Activated naive CD4-positive, alpha-beta T cell (primary cell): Measurements from ENCODE around the gene PPP1R7.
"Not testable (repeated sequence)": the region's sequence is repeated elsewhere in the genome, so short reads cannot be mapped to it uniquely, and the experiment has no call there.

ENCODE experiments used
- DNase-seq, 4 experiments: peaks; one replicate each; lab custom pipeline; 2025; lab: John Stamatoyannopoulos, UW

The PPP1R7 gene, protein sequence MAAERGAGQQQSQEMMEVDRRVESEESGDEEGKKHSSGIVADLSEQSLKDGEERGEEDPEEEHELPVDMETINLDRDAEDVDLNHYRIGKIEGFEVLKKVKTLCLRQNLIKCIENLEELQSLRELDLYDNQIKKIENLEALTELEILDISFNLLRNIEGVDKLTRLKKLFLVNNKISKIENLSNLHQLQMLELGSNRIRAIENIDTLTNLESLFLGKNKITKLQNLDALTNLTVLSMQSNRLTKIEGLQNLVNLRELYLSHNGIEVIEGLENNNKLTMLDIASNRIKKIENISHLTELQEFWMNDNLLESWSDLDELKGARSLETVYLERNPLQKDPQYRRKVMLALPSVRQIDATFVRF

DNA sequence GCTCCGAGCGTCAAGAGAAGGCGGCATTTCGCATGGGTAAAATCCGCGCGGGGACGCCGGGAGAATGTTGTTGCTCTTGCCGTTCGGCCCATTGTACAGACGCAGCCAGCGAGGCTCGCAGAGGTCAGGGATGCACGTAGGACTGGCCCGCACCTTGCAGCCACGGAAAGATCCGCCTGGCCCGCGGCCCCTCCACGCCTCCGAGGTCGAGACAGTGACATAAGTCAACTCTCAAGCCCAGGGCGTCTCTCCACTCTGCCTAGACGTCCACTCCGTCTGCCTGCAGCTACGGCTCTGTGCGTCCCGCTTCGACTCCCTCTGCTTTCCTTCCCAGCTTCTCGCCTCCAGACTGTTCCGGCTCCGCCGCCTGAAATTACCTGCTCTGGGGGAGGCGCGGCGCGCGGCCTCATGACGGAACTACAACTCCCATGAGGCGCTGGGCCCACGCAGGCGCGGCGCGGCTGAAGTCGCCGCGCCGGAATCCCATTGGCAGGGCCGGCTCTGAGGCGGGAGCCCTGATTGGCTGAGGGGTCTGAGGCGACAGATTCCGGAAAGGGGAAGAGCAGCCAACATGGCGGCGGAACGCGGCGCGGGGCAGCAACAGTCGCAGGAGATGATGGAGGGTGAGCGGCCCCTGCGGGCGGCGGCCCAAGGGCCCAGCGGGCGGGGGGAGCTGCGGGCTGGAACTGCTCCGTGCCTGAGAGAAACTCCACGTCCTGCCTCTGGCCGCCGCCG lies at the start of gene PPP1R7:
Gene PPP1R7, plus strand, starts transcription at position 543 of the 735 bp plus-strand sequence. Its CDS starts 29 bp downstream, at position 572.
- peak; percentile 83 to 92 (median 86) for DNase-seq

DNA sequence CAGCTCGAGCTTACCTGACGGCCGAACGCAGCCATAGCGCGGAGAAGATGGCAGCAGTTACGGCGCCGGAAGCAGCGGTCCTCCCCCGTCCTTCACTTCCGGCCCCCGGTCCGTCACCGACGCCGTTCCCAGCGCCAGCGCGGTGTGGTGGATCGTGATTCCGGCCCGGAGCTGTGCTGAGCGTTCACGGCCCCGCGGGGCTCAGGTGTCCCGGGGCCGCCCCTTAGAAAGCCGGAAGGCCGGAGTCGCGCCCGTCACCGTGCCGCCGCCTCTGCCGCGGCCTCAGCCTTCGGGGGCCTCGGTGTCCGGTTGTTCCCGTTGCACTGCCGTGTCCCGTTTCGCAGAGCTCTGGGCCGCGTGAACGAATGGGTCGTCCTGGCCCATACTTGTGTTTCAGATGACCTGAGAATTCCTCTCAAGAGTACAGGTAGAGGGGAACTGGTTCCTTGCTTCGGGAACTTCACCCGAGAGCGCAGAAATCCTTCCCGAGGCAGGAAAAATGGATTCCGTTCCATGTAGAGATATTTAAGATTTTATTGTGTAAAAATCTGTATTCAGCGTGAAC lies 47.9 kb upstream of the PPP1R7 start, which contains the start of gene MTERF4:
Gene MTERF4, minus strand, starts transcription at position 49 of the 565 bp plus-strand sequence. Its CDS starts 14 bp downstream, at position 35.
- DNase-seq: peak; percentile 72 to 88 (median 82)

DNA sequence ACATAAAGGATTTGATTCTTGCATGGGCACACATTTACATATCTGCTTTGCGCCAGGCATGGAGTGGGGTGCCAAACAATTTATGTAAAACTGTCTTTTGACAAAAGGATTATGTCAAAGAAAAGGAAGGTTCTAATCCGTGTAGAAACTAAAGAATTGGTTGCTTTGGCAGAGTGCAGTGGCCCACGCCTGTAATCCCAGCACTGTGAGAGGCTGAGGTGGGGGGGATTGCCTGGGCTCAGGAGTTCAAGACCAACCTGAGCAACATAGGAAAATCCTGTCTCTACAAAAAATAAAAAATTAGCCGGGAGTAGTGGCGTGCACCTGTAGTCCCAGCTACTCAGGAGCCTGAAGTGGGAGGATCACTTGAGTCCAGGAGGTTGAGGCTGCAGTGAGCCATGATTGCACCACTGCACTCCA lies 47.1 kb upstream of the PPP1R7 start:
- DNase-seq: no peak

DNA sequence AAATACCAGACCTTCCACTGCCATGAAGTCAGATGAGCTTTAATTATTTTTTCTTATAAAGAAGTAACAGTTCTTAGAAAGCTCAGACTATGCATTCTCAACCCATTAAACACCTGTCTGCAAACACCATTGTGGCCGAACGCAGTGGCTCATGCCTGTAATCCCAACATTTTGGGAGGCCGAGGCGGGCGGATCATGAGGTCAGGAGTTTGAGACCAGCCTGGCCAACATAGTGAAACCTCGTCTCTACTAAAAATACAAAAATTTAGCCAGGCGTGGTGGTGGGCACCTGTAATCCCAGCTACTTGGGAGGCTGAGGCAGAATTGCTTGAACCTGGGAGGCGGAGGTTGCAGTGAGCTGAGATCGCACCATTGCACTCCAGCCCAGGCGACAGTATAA lies 45.7 kb upstream of the PPP1R7 start:
- DNase-seq: not testable (repeated sequence)

DNA sequence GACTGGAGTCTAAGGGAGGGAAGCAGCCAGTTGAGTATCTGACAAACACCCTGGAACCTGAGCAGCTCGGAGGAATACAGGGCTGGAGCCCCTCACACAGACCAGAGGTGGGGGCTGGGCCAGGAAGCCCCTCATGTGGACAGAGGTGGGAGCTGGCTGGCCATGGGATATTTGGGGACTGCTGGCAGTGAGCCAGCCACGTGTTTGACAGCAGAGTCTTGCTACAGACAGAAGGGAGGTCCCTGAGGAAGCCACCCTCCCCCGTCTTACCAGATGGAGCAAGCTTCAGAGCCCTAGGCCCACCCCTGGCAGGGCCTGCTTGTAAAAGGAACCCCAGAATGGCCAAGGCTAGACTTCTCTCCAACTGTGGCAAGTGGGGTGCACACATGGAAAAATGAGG lies 44.6 kb upstream of the PPP1R7 start:
- DNase-seq: no peak

DNA sequence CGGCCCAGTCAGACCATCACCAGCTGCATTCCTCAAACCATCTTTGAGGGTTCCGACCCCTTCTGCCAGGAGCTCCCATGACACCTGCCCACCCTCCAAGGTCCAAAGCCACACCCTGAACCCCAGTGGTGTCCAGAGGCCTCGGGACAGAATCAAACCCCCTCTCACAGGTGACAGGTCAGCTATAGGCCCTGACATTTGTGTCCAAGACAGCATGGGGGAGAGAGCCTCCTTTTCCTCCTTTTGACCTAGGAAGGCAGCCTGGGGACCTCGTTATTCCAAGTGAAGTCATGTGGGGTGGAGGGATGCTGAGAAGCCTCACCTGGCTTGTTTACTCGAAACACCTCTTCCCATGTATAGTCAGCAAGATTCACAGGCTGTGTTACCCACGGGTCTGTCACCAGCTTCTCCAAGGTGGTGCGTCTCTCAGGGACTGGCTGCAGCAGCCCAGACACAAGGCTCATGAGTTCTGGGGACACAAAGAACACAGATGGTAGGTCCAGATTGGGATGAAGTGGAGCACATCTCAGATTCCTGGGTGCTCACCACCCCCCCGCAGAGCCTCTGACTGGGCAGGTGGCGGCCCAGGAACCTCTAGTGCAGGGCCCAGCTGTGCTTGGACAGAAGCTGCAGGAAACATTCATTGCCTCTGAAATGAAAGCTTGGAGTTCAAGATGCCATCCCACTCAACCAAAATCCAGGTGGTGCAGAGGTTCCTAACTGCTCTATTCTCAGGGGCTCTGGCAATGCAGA lies 43.1 kb upstream of the PPP1R7 start:
- no peak for DNase-seq

DNA sequence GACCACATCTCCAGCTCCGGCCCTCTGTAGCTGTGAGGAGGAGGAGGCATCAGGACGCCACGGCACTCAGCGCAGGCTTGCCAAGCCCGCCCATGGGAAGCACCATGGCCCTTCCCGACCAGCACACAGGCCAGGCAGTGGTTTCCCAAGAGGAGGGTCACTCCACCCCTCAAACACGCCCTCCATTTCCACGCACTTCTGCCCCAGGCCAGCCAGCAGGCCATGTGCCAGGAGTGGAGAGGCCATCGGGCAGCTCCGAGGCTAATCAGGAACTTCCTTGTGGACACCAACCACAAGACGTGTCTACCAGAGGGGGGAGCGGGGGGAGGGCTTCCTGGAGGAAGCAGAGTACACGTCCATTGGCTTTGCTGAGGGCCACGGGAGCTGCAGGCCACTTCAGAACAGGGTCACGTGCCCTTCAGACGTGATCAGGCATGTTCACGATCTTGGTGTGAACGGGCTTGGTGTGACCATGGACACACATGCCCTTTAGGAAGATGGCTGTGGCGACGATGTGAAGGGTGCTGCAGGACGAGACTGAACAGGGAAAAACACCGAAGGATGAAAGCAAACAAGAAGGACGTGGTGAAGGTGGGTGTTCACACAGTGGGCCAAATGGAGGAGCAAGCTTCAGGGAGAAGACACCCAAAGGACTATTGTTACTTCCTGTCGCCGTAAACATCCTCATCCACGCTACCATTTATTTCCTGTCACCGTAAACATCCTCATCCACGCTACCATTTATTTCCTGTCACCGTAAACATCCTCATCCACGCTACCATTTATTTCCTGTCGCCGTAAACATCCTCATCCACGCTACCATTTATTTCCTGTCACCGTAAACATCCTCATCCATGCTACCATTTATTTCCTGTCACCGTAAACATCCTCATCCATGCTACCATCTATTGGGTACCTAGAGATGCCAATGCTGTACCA lies 41.7 kb upstream of the PPP1R7 start:
- DNase-seq: no peak

DNA sequence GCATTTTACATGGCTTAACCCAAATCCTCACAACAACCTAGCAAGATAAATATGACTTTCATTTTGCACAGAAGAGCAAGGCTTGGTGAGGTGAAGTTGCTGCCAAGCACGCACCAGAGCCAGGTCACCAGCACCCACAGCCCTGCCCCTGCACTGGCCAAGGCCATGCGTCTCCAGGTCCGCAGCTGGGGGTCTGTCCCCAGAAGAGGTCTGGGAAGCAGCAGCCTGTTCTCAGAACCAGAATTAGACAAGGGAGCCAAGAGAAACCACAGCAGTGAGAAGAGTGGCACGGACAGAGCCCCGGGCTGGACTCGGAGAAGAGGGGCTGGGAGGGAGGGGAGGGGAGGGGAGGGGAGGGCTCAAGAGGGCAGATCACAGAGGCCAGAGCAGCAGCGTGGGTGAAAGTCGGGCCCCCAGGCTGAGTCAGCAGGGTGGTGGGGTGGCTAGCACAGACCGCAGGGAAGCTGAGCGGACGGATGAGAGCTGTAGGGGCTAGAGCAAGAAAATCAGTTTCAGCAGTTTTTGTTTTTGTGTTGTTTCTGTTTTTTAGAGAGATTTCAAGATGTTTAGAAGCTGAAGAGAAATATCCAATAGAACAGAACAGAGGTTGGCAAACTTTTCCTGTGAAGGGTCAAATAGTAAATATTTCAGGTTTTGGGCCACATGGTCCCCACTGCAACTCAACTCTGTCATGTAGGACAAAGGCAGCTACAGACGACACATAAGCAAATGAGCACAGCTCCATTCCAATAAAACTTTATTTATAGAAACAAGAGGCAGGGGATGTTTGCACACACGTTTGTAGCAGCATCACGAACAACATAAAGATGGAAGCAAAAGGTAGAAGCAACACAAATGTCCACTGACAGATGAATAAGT lies 40.8 kb upstream of the PPP1R7 start:
- DNase-seq: no peak

DNA sequence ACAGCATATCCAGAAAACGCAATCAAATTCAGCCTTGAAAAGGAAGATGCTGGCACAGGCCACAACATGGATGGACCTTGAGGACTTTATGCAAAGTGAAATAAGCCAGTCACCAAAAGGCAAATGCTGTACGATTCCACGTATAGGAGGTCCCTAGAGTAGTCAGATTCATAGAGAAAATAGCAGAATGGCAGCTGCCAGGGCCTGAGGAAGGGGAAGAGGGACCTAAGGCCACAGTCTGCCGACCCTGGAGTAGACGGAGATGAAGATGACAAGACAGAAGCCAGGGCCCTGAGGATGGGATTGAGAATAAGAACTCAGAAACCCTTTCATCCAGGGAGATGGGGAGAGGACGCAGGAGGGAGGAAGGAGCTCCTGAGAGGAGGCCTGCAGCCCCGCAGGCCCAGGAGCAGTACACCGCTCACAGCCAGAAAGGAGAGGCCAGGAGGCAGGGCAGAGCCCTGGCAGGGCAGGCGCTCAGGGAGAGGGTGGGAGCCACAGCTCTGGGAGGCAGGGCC lies 40.1 kb upstream of the PPP1R7 start:
- no peak for DNase-seq

DNA sequence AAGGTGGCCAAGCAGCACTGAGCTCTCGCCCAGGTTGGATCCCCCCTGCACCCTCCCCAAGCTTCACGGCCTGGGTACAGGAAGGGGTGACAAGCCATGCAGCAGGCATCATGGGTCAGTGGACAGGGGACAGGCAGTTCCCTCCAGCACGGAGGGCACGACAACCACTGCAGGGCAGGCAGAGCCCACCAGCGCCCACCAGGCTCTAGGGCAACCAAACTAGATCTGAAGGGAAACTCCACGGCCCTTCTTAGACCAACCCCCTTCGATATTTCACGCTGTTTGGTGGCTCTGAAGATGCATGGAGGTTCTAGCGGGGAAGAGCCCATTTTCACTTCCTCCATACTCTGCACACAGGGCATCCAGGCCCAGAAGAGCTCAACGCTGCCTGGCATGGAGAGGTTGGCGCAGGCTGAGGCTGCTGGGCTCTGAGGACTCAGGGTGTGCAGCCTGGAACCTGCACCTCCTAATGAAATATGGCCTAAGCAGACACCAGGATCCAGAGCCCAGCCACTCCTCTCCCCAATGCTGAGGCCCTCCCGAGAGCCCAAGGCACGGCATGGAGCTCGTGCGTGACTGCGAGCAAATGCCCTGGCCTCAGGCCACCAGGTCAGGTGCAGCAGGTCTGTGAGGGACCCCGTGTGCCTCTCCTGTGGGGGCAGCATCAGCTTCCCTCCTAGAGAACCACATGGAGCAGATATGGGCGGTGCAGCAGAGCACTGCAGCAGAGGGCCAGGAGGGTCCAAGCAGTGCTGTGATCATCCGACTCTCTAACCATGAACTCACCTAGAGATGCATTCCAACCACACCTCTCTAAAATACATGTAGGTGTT lies 39.4 kb upstream of the PPP1R7 start:
- DNase-seq: no peak

DNA sequence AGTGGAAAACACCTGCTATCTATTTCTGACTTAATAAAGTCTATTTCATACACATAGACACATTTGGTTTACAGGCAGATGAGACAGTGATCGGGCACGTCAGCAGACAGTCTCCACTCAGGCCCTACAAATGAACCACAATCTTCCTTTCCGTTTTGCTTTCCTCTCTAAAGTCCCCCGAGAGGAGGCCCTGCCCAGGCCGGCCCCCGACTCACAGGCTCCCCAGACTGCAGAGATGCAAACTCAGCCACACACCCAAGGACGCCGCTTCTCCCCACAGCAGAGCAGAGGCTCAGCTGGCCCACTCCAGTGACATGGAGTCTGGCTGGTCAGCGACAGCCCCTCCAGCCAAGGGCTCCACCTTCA lies 38.8 kb upstream of the PPP1R7 start:
- no peak for DNase-seq

DNA sequence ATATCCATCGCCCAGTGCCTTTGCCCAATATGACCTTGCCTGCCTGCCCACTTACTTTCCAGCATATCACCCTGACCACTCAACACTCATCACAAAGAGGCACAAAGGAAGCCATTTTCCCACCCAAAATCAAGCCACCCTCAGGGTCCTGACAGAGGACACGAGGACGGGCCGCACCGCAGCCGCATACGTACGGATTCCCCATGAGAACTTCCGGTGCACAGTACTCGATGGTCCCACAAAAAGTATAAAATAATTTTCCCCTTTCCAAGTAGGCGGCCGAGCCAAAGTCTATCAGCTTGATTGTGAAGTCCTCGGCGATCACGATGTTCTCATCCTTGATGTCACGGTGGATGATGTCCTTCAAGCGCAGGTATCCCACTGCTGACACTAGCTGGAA lies 38.2 kb upstream of the PPP1R7 start:
- no peak for DNase-seq

DNA sequence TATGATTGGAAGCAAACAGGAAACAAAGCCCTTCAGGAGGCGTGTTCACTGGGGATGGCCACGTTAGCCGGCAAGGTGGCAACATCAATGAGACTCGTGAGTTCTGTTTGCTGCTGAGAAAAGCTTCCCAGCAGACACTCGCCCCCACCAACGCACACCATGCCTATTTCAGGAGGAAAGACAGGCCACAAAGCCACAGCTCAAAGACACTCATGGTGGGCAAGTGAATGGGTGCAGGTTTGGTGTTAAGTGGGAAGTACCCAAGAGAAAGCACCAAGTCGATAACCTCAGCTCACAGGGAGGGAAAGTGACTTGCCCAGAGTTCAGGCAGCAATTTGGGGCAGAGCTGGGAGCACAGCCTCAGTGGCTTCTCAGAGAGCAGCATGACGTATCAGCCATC lies 37.7 kb upstream of the PPP1R7 start:
- DNase-seq: no peak

DNA sequence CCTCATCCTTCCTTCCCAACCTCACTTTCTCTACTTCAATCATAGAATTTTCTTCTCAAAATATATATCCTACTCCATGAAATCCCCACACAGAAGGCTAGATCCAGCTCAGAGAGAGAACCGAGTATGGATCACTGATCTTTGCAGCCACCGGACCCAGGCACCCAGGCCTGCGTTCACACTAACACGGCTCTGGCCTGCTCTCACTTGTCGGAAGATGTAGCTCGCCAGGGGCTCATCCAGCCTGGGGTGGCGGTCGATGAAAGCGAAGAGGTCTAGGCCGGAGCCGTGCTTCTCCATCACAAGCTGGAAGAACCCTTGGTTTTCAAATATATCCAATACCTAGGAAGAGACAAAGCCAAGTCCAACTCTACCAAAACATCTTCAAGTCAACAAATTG lies 35.4 kb upstream of the PPP1R7 start:
- DNase-seq: no peak

DNA sequence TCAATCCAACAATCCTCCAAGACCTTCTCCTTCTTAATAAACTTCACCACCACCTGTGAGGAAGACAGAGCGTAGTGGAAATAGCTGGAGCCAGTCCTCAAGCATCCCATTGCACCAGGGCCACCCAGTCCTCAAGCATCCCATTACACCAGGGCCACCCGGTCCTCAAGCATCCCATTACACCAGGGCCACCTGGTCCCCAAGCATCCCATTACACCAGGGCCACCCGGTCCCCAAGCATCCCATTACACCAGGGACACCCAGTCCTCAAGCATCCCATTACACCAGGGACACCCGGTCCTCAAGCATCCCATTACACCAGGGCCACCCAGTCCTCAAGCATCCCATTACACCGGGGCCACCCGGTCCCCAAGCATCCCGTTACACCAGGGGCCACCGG lies 34.9 kb upstream of the PPP1R7 start:
- no peak for DNase-seq

DNA sequence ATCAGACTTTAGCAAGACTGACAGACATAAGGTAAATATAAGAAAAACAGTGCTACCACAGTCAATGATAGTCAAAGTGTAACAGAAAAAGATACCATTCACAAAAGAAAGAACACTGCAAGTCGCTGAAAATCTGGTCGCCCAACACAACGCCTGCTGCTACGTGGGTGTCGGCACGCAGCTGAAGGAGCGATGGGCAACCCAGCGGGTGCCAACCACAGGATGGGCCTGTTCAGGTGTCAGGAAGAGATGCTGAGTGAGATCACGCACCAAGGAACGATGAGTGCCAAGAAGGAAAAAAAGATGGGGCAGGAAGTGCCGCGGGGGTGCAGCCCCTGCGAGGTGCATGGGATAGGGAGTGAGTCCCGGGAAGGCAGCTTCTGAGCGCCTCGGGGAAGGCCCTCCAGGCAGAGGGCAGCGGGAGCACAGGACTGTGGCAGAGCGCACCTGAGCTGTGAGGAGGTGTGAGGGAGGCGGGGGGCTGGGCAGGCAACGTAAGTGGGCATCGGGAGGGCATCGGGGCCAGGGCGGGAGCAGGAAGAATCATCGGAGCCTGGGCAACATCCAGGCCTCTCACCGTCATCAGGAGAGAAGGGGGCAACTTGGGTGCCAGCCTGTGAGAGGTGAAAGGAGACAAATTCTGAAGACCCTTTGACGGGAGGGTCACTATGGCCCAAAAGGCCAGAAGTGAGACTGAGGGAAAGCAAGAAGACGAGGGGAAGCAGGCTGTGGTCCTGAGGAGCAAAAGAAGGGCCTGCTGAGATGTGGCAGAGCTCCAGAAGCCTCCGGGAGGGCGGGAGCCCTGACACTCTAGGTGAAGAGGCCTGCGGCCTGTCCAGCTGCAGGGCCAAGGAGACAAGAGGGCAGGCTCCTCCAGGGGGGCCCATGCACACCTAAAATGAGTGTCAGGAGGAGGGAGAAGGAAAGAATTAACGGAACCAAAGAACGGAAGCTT lies 33.4 kb upstream of the PPP1R7 start:
- no peak for DNase-seq

DNA sequence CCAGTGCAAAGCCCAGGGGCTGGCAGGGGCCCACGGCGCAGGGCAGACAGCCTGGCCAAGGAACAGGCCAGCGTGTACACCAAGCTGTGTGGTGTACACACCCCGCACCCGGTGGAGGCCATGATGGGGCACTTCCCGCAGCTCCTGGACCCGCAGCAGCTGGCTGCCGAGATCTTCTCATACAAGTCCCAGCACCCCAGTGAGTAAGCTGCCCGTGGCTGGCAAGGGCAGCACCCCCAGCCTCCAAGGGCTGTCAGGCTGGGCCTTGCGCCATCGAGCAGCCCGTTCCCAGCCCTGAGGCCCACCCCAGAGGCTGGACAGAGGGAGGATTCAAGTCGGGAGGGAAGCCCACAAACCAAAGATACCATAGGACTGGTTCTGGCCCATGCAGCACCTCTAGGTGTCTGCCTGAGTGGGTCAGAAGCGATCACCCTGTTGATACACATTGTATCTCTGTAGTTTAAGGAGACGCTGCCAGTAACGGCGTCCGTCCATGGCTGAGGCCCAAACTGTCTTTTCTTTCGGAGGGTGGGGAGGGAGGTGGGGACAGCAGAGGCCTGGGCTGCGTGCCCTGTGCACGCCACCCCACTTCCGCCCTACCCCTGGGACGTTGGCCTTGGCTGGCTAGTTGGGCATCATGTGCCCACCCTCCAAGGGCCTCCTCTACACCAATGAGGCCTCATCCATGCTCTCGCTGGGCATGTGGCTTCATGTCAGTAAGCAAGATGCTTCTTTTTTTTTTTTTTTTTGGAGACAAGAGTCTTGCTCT lies 31.3 kb upstream of the PPP1R7 start:
- DNase-seq: no peak
